HG03139 (cell line): ENCODE results near the gene PRR23E.

ENCODE experiments used
- ATAC-seq: cut with Tn5 transposase; IDR thresholded peaks from one replicate; pipeline ENCODE4 v1.9.1; 2021; ENCODE audit not compliant: unreplicated experiment

PRR23E gene

DNA sequence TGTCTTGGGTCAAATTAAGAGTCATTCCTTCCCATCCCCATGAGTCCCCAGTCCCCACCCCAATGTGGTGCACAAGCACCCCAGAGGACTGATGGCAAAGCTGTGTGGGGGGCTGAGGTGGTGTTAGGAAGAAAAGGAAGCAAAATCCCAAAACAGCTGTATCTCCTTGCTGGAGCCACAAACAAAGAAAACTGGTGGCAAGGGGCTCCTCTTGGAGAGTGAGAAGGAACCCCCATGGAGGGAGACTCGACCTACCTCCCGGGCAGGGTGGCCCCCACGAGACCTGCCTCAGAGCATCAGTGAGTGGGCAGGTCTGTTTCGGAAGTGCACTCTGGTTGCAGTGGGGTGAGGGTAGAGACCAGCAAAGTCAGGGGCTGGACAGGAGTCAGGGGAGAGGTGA lies 29.2 kb downstream of the PRR23E start:
- ATAC-seq = no peak

DNA sequence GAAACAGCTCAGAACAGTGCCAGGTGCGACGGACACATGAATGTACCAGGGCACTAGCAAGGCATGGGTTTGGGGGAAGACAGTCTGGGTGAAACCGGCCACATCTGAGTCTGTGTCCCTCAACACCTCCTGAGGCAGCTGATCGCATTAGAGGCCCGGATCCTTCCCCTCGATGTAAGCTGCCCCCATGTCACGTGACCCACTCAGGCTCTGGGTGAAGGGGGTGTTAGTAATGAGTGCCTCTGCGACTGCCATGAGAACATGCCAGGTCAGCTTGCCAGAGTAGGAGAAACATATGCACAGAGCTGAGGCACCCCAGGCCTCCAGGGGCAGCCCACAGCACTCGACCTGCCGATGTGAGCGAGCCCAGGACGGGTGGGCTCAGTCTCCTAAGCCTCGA lies 29.7 kb downstream of the PRR23E start:
- no peak for ATAC-seq

- no peak for ATAC-seq
Observed at GRCh38 chr3:127224118-127224517, 31.2 kb downstream of the PRR23E start.

- no peak for ATAC-seq
Observed at GRCh38 chr3:127226457-127226856, 33.5 kb downstream of the PRR23E start.

GRCh38 chr3:127226946-127227842 lies 34.3 kb downstream of the PRR23E start:
- no peak for ATAC-seq

DNA sequence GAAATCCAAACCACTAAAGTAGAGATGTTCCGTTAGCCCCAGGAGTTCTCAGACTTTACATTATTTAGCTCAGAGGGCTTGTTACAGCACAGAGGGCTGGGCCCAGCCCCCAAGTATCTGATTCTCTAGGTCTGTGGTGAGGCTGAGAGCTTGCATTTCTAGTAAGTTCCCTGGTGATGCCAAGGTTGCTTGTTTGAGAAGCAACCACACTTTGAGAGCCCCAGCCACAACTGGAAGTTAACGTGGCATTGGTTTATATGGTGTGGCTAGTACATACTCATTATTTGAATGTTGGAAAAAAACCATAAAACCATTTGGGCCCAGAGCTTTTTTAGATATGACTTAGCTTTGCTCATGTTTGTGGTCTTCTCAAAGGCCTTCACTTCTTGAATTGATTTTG lies 35.9 kb downstream of the PRR23E start:
- no peak for ATAC-seq

DNA sequence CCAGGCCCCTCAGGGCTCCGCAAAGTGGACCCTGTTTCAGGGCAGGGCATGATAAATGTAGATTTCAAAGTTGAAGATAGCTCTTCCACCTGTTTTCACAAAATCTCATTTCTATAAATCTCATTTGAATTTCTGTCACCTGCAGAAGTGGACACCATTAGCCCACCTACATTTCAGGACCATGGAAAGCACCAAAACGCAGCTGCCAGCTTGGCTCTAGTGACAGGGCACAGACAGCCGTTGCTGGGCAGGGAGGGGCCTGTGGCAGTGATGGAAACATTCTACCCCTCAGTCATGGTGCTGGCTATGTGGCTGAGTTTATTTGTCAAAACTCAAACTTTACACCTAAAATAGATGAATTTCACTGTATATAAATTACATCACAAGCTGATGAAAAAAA lies 40.4 kb downstream of the PRR23E start:
- no peak for ATAC-seq

GRCh38 chr3:127234778-127235177 lies 41.8 kb downstream of the PRR23E start:
- ATAC-seq = no peak

DNA sequence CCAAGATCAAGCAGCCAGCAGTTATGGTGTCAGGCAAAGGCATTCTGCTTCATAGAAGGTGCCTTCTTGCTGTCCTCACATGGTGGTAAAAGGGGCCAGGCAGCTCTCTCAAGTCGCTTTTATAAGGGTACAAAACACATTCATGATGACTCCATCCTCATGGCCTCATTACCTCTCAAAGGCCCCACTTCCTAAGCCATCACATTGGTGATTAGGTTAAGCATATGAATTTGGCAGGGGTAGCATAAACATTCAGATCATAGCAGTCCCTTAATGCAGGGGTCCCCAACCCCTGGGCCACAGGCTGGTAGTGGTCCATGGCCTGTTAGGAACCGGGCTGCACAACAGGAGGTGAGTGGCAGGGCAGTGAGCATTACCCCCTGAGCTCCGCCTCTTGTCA lies 42.8 kb downstream of the PRR23E start:
- ATAC-seq = no peak

- ATAC-seq = no peak
Observed at GRCh38 chr3:127237835-127238234, 44.9 kb downstream of the PRR23E start.

DNA sequence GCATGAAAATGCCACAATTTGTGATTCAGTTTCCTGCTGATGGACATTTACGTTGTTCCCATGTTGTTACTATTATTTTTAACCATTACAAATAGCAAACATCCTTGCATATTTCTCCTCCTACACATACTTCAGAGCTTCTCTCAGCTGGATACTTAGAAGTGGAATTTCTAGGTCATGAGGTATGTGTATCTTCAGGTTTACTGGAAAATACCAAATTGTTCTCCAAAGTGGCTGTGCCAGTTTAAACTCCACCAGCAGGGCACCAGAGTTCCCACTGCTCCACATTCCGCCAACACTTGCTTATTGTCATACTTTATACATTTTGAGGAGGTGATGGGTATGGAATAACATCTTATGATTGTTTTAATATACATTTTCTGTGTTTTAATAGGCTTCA lies 45.7 kb downstream of the PRR23E start:
- no peak for ATAC-seq

GRCh38 chr3:127247292-127247691 lies 54.4 kb downstream of the PRR23E start:
- ATAC-seq = no peak
